ENCODE results near the gene EIF2S2. TPM values are rescaled to one million over a fixed set of nuclear protein-coding genes. Genes with fewer than 3 reads are reported as not detected.

The EIF2S2 gene
- total RNA-seq, 5 donors from 2014 or later (not counting 1 experiment from before 2014, with no cell fraction given), result 20.6 to 54.7 (median 48.9) TPM

- no CpG with 5 or more reads among the region's 1 CpG for WGBS (ENCODE audit: insufficient coverage)
- no peaks in the 10 kb centered on the region for H3K9me3 ChIP-seq
- ATAC-seq (replicated peaks in 1 of 4) (no peak), DNase-seq (no peak)
- peak overlapping the region in 2 of 3 donors; percentile 2 to 50 for H3K4me3 Mint-ChIP-seq
- H3K27me3 ChIP-seq (replicated peaks in 1 of 2; ENCODE audit: control insufficient read depth in 2 of 2, extremely low read depth in 1 of 2, insufficient read depth in 2 of 2, low read length in 1 of 2), result no peaks in the 10 kb centered on the region
- H3K9me3 Mint-ChIP-seq, result no peaks in the 10 kb centered on the region
- peaks cover 0 to 3% of the 10 kb centered on the region in 2 donors for H3K36me3 ChIP-seq (ENCODE audit: control insufficient read depth in 2 of 2, extremely low read depth in 1 of 2, insufficient read depth in 1 of 2, low read length in 1 of 2)
- ChIA-PET POLR2A (no interaction called here), CTCF (interaction anchor here in 1 of 2 donors (0.7 kb wide), 1 partner anchor 244 kb away, joined by 3 read pairs; no protein-coding TSS in a partner anchor)
- H3K27me3 Mint-ChIP-seq, result no peaks in the 10 kb centered on the region
- peak overlapping the region; percentile 3 to 60 for H3K27ac Mint-ChIP-seq
- H3K4me1 Mint-ChIP-seq, result peaks cover 89 to 95% (median 92%) of the 10 kb centered on the region in 3 donors
- peaks cover 3% of the 10 kb centered on the region for H3K36me3 Mint-ChIP-seq
- H3K4me1 ChIP-seq (ENCODE audit: control insufficient read depth in 1 of 2, extremely low read depth in 1 of 2, insufficient read depth in 2 of 2, low read length in 2 of 2), result peaks cover 19 to 42% of the 10 kb centered on the region in 2 experiments
- no peak overlapping the region for H3K4me3 ChIP-seq (ENCODE audit: control insufficient read depth in 1 of 2, extremely low read depth in 1 of 2, low read length in 1 of 2)
- no peak overlapping the region for H3K27ac ChIP-seq (ENCODE audit: low read length)
Measured at GRCh38 chr20:34055290-34055689, 56.8 kb downstream of the EIF2S2 start.

- H3K4me3 ChIP-seq (ENCODE audit: control insufficient read depth in 1 of 2, extremely low read depth in 1 of 2, low read length in 1 of 2), result no peak overlapping the region
- H3K27me3 ChIP-seq (replicated peaks in 1 of 2; ENCODE audit: control insufficient read depth in 2 of 2, extremely low read depth in 1 of 2, insufficient read depth in 2 of 2, low read length in 1 of 2), result no peaks in the 10 kb centered on the region
- Mint-ChIP-seq H3K9me3 (no peaks in the 10 kb centered on the region), H3K27ac (peak overlapping the region in 1 of 2 donors; percentile 24), H3K4me1 (peaks cover 87 to 94% (median 92%) of the 10 kb centered on the region in 3 donors), H3K4me3 (no peak overlapping the region), H3K27me3 (no peaks in the 10 kb centered on the region), H3K36me3 (no peaks in the 10 kb centered on the region)
- DNase-seq (no peak), ATAC-seq (replicated peaks in 1 of 4) (no peak)
- H3K27ac ChIP-seq (ENCODE audit: low read length), result no peak overlapping the region
- peaks cover 3 to 4% of the 10 kb centered on the region in 2 donors for H3K36me3 ChIP-seq (ENCODE audit: control insufficient read depth in 2 of 2, extremely low read depth in 1 of 2, insufficient read depth in 1 of 2, low read length in 1 of 2)
- H3K4me1 ChIP-seq (ENCODE audit: control insufficient read depth in 1 of 2, extremely low read depth in 1 of 2, insufficient read depth in 2 of 2, low read length in 2 of 2), result peaks cover 7 to 25% of the 10 kb centered on the region in 2 experiments
- no peaks in the 10 kb centered on the region for H3K9me3 ChIP-seq
- ChIA-PET POLR2A (no interaction called here), CTCF (no interaction called here)
- no CpG with 5 or more reads among the region's 2 CpGs for WGBS (ENCODE audit: insufficient coverage)
Measured at GRCh38 chr20:34052414-34052813, 59.6 kb downstream of the EIF2S2 start.

DNA sequence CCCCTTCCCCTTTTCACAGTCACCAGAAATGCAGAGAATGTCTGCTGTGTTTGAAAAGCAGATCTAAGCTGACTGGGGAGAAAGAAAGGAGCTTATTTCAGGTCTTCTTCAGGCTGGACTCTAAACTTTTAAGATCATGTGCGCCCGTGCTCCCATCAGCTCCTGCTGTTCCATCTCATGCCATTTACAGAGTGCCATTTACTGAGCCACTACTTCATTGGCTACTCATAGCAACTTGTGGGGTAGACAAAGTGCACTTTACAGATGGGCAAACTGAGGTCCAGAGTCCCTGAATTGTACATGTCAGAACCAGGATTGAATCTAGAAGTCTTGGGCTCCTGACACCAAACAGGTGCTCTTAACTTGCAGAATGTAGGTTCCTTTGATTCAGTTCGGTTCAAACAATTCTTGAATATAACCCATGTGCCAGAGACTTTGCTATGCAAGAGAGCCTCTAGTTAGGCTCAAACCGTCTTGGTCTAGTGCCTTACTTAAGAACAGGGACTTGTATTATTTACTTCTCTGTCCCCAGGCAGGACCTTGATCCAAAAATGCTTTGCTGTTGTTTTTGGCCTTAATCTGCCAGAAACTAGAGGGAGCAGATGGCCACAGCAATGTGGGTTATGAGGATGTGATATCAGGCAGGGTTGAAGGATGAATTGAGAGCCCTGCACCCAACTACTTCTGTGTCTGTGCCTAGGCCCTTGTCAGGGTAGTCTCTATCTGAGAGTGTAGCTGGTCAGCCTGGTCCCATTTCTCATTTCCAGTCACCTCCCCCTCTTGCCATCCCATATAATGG lies 61.9 kb downstream of the EIF2S2 start:
- no peak for DNase-seq
- POLR2A ChIA-PET, result interaction anchor here (0.5 to 0.8 kb wide), 2 partner anchors 8 to 251 kb away, joined by 4 read pairs; no protein-coding TSS in a partner anchor
- H3K9me3 Mint-ChIP-seq, result no peaks in the 10 kb centered on the region
- Histone ChIP-seq H3K4me3 (ENCODE audit: control insufficient read depth in 1 of 2, extremely low read depth in 1 of 2, low read length in 1 of 2) (no peak overlapping the region), H3K4me1 (ENCODE audit: control insufficient read depth in 1 of 2, extremely low read depth in 1 of 2, insufficient read depth in 2 of 2, low read length in 2 of 2) (peaks cover 4 to 27% of the 10 kb centered on the region in 2 experiments), H3K27me3 (replicated peaks in 1 of 2; ENCODE audit: control insufficient read depth in 2 of 2, extremely low read depth in 1 of 2, insufficient read depth in 2 of 2, low read length in 1 of 2) (no peaks in the 10 kb centered on the region), H3K27ac (ENCODE audit: low read length) (no peak overlapping the region), H3K9me3 (no peaks in the 10 kb centered on the region), H3K36me3 (ENCODE audit: control insufficient read depth in 2 of 2, extremely low read depth in 1 of 2, insufficient read depth in 1 of 2, low read length in 1 of 2) (peaks cover 4 to 7% of the 10 kb centered on the region in 2 donors)
- H3K27me3 Mint-ChIP-seq, result no peaks in the 10 kb centered on the region
- peaks cover 89 to 96% (median 93%) of the 10 kb centered on the region in 3 donors for H3K4me1 Mint-ChIP-seq
- WGBS (ENCODE audit: insufficient coverage), result 88% methylated on average over 3 of the region's 4 CpGs
- no peak for ATAC-seq (replicated peaks in 1 of 4)
- H3K27ac Mint-ChIP-seq, result peak overlapping the region; percentile 27 to 55
- CTCF ChIA-PET, result interaction anchor here in 1 of 2 donors (0.5 kb wide), 1 partner anchor 664 kb away, joined by 5 read pairs; no protein-coding TSS in a partner anchor
- H3K4me3 Mint-ChIP-seq, result no peak overlapping the region
- H3K36me3 Mint-ChIP-seq, result no peaks in the 10 kb centered on the region

DNA sequence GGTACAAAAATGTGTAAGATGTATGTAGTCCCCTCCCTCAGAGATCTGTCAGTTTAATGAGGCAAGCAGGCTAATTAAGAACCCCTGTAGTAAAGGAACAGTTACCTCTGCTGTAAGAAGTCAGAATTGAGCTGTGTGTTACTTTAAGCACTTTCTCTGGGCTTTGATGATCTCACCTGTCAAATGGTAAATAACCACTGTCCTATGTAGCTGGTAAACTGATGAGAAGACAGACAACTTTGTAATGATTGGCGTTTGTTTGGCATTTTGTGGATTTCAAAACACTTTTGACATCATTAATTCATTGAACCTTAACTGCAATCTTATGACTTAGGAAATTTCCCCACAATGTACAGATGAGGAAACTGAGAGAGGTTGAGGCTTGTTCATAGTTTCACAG lies 62.7 kb downstream of the EIF2S2 start:
- H3K4me3 ChIP-seq (ENCODE audit: control insufficient read depth in 1 of 2, extremely low read depth in 1 of 2, low read length in 1 of 2), result no peak overlapping the region
- ChIA-PET POLR2A (interaction anchor here in 1 of 2 donors (0.5 kb wide), 1 partner anchor 9 kb away, joined by 4 read pairs; no protein-coding TSS in a partner anchor), CTCF (no interaction called here)
- Mint-ChIP-seq H3K4me1 (peaks cover 85 to 95% (median 93%) of the 10 kb centered on the region in 3 donors), H3K36me3 (peaks cover 2% of the 10 kb centered on the region), H3K27me3 (no peaks in the 10 kb centered on the region), H3K9me3 (no peaks in the 10 kb centered on the region), H3K27ac (peak overlapping the region in 1 of 2 donors; percentile 10), H3K4me3 (no peak overlapping the region)
- no CpG with 5 or more reads among the region's 1 CpG for WGBS (ENCODE audit: insufficient coverage)
- ATAC-seq (replicated peaks in 1 of 4) (no peak), DNase-seq (no peak)
- peaks cover 0 to 25% of the 10 kb centered on the region in 2 experiments for H3K4me1 ChIP-seq (ENCODE audit: control insufficient read depth in 1 of 2, extremely low read depth in 1 of 2, insufficient read depth in 2 of 2, low read length in 2 of 2)
- no peaks in the 10 kb centered on the region for H3K9me3 ChIP-seq
- H3K27ac ChIP-seq (ENCODE audit: low read length), result no peak overlapping the region
- peaks cover 4 to 7% of the 10 kb centered on the region in 2 donors for H3K36me3 ChIP-seq (ENCODE audit: control insufficient read depth in 2 of 2, extremely low read depth in 1 of 2, insufficient read depth in 1 of 2, low read length in 1 of 2)
- H3K27me3 ChIP-seq (replicated peaks in 1 of 2; ENCODE audit: control insufficient read depth in 2 of 2, extremely low read depth in 1 of 2, insufficient read depth in 2 of 2, low read length in 1 of 2), result no peaks in the 10 kb centered on the region

- Mint-ChIP-seq H3K9me3 (no peaks in the 10 kb centered on the region), H3K4me1 (peaks cover 86 to 94% (median 93%) of the 10 kb centered on the region in 3 donors), H3K27ac (no peak overlapping the region), H3K36me3 (peaks cover 10% of the 10 kb centered on the region), H3K4me3 (no peak overlapping the region), H3K27me3 (no peaks in the 10 kb centered on the region)
- H3K9me3 ChIP-seq, result no peaks in the 10 kb centered on the region
- DNase-seq (no peak), ATAC-seq (replicated peaks in 1 of 4) (no peak)
- H3K27ac ChIP-seq (ENCODE audit: low read length), result no peak overlapping the region
- peaks cover 4 to 7% of the 10 kb centered on the region in 2 donors for H3K36me3 ChIP-seq (ENCODE audit: control insufficient read depth in 2 of 2, extremely low read depth in 1 of 2, insufficient read depth in 1 of 2, low read length in 1 of 2)
- 84% methylated on average over 2 of the region's 4 CpGs for WGBS (ENCODE audit: insufficient coverage)
- H3K4me1 ChIP-seq (ENCODE audit: control insufficient read depth in 1 of 2, extremely low read depth in 1 of 2, insufficient read depth in 2 of 2, low read length in 2 of 2), result peaks cover 0 to 17% of the 10 kb centered on the region in 2 experiments
- H3K27me3 ChIP-seq (replicated peaks in 1 of 2; ENCODE audit: control insufficient read depth in 2 of 2, extremely low read depth in 1 of 2, insufficient read depth in 2 of 2, low read length in 1 of 2), result no peaks in the 10 kb centered on the region
- POLR2A ChIA-PET, result no interaction called here
- H3K4me3 ChIP-seq (ENCODE audit: control insufficient read depth in 1 of 2, extremely low read depth in 1 of 2, low read length in 1 of 2), result no peak overlapping the region
- CTCF ChIA-PET, result no interaction called here
Measured at GRCh38 chr20:34047917-34048316, 64.1 kb downstream of the EIF2S2 start.

DNA sequence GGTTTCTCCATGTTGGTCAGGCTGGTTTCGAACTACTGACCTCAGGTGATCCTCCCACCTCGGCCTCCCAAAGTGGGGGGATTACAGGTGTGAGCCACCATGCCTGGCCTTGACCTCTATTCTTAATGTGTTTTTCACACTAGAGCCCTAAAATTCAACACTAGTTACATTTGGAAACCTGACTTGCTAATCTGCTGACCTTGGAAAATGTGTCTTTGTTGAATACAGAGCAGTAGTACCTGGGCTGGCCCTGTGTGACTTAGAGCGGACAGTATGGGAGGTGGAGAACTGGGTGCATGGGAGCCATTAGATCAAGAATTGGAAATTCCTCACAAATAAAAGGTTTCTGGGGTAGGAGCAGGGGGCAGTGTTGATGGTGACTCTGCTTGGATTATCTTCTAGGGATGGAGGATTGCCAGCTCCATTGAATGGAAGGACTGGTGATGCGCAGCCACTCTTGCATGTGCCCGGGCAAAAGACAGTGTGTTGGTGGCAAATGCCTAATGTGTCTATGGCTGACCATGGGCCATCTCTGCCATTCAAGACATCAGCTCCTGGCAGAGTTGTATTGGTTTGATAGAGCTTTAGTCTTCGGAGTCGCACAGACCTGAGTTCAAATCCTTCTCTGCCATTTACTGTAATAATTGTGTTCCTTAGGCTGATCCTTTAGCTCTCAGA lies 64.9 kb downstream of the EIF2S2 start:
- Mint-ChIP-seq H3K36me3 (peaks cover 10% of the 10 kb centered on the region), H3K27me3 (no peaks in the 10 kb centered on the region), H3K4me1 (peaks cover 86 to 94% (median 93%) of the 10 kb centered on the region in 3 donors), H3K4me3 (no peak overlapping the region), H3K27ac (peak overlapping the region in 1 of 2 donors; percentile 25), H3K9me3 (no peaks in the 10 kb centered on the region)
- CTCF ChIA-PET, result no interaction called here
- Histone ChIP-seq H3K9me3 (no peaks in the 10 kb centered on the region), H3K4me1 (ENCODE audit: control insufficient read depth in 1 of 2, extremely low read depth in 1 of 2, insufficient read depth in 2 of 2, low read length in 2 of 2) (peaks cover 0 to 19% of the 10 kb centered on the region in 2 experiments), H3K4me3 (ENCODE audit: control insufficient read depth in 1 of 2, extremely low read depth in 1 of 2, low read length in 1 of 2) (no peak overlapping the region), H3K27ac (ENCODE audit: low read length) (no peak overlapping the region), H3K36me3 (ENCODE audit: control insufficient read depth in 2 of 2, extremely low read depth in 1 of 2, insufficient read depth in 1 of 2, low read length in 1 of 2) (peaks cover 4 to 7% of the 10 kb centered on the region in 2 donors), H3K27me3 (replicated peaks in 1 of 2; ENCODE audit: control insufficient read depth in 2 of 2, extremely low read depth in 1 of 2, insufficient read depth in 2 of 2, low read length in 1 of 2) (no peaks in the 10 kb centered on the region)
- 100% methylated on average over 3 of the region's 7 CpGs for WGBS (ENCODE audit: insufficient coverage)
- POLR2A ChIA-PET, result interaction anchor here in 1 of 2 donors (0.6 kb wide), 1 partner anchor 574 kb away, joined by 3 read pairs; no protein-coding TSS in a partner anchor
- DNase-seq (no peak), ATAC-seq (replicated peaks in 1 of 4) (no peak)
